ENCODE data around the gene PAM.
A peak's percentile ranks its signal among the peaks of the same experiment; 100 is the strongest.

The PAM gene

DNA sequence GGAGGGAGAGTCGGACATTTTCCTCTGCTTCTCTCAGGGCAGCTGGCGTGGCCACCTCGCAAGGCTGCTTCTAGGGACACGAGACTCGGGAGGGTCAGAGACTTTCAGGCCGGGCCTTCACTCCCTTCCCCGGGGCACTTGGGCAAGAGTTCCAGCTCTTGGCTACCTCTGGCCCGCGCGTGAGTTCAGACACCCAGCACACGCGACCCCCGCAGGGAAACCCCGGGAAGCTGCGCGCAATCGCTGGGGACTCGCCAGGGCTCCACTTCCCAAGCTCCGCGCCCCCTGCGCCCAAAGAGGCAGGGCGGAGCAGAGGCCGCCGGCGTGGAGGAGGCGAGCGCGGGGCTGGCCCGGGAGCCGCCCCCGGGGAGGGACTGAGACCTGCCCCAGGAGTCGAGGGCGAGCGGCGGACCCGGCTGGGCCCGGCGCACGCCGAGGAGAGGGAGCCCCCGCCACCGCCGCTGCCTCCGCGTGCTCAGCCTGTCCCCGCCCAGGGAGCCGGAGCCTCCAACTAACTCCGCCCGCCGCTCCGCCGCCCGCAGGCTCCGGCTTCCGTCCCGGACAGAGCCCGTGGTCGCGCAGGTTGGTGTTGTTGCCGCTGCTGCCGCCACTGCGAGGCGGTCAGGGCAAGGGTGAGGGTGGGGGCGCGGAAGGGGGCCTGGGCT lies at the start of gene PAM:
Gene PAM, plus strand, starts transcription at position 539 of the 665 bp plus-strand sequence. CDS start 110,891 bp downstream, outside the sequence.
- H3K27me3 ChIP-seq (ENCODE audit: control insufficient read depth, insufficient read depth, low read length), result peaks cover 31% of the 10 kb centered on the region
- no peaks in the 10 kb centered on the region for H3K9me3 ChIP-seq (ENCODE audit: control insufficient read depth, insufficient read depth, low read length)
- peaks cover 32% of the 10 kb centered on the region for H3K4me1 ChIP-seq (ENCODE audit: control insufficient read depth, insufficient read depth, low read length)
- no peaks in the 10 kb centered on the region for H3K36me3 ChIP-seq (ENCODE audit: control insufficient read depth, insufficient read depth, low read length)
- peak within 1 kb of the TSS; percentile 79 for H3K27ac ChIP-seq (ENCODE audit: low read depth, low read length)
- H3K4me3 ChIP-seq (ENCODE audit: low read depth, low read length), result peak within 1 kb of the TSS; percentile 89
- H3K9ac ChIP-seq (ENCODE audit: low read depth, low read length), result peak within 1 kb of the TSS; percentile 65

DNA sequence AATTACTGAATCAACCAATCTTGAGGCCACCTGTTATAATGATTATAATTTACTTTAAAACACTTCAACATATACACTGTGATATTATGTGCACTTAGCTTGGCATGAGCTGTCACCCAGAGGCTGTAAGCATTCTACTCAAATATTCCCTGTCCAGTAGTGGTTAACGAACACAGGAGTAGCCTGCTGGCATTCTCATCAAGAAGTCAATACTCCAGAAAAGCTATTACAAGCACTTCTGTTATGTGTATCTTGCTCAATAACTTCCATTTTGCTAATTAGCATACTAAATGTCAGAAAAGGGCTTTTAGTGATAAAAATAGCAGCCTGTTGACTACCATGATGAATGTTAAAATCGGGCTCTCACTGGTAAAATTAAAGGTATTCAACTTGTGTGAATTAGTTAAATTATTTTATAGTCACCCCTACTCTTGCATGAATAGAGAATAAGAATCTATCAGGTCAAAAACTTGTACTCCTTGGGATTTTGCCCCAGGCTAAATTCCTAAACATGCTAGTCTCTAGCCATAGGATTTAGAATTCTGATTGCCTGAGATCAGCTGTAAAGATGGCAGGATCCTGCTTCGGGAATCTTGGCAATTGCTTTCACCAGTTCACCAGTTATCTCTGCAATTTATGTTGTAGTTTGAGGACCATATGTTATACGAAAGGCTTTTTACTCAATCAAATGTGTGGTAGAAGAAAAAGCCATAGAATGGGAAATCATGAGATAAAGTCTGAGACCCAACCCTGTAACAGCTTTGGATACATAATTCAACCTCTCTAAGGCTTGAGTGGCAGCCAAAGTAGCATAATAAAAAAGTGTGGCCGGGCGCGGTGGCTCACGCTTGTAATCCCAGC lies 43.4 kb upstream of the PAM start:
- Histone ChIP-seq H3K4me3 (ENCODE audit: low read depth, low read length) (no peak overlapping the region), H3K36me3 (ENCODE audit: control insufficient read depth, insufficient read depth, low read length) (no peaks in the 10 kb centered on the region), H3K27ac (ENCODE audit: low read depth, low read length) (no peak overlapping the region), H3K27me3 (ENCODE audit: control insufficient read depth, insufficient read depth, low read length) (no peaks in the 10 kb centered on the region), H3K9ac (ENCODE audit: low read depth, low read length) (no peak overlapping the region), H3K9me3 (ENCODE audit: control insufficient read depth, insufficient read depth, low read length) (no peaks in the 10 kb centered on the region), H3K4me1 (ENCODE audit: control insufficient read depth, insufficient read depth, low read length) (0 out of 2 replicates have a peak, but pooled peaks cover under 1% of the 10 kb centered on the region)

DNA sequence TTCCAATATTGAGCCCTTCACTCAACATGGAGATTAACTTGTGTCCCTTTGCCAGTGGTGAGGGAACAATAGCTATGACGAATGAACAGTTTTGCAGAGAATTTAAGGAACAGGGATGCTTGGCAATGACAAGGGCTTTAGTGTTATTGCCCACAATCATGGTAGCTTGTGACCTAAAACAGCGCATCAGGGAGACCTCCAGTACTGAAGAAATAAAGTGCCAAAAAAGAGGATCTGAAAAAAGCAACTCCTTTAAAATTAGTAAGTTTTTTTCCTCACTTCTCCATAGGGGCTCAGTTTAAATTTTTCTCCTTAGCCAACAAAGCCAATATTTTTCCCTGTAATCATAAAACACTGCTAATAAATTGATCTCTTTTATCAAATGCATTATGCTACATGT lies 41.8 kb upstream of the PAM start:
- Histone ChIP-seq H3K27ac (ENCODE audit: low read depth, low read length) (no peak overlapping the region), H3K9me3 (ENCODE audit: control insufficient read depth, insufficient read depth, low read length) (no peaks in the 10 kb centered on the region), H3K36me3 (ENCODE audit: control insufficient read depth, insufficient read depth, low read length) (no peaks in the 10 kb centered on the region), H3K4me1 (ENCODE audit: control insufficient read depth, insufficient read depth, low read length) (peaks cover 6% of the 10 kb centered on the region), H3K4me3 (ENCODE audit: low read depth, low read length) (no peak overlapping the region), H3K27me3 (ENCODE audit: control insufficient read depth, insufficient read depth, low read length) (no peaks in the 10 kb centered on the region), H3K9ac (ENCODE audit: low read depth, low read length) (no peak overlapping the region)

DNA sequence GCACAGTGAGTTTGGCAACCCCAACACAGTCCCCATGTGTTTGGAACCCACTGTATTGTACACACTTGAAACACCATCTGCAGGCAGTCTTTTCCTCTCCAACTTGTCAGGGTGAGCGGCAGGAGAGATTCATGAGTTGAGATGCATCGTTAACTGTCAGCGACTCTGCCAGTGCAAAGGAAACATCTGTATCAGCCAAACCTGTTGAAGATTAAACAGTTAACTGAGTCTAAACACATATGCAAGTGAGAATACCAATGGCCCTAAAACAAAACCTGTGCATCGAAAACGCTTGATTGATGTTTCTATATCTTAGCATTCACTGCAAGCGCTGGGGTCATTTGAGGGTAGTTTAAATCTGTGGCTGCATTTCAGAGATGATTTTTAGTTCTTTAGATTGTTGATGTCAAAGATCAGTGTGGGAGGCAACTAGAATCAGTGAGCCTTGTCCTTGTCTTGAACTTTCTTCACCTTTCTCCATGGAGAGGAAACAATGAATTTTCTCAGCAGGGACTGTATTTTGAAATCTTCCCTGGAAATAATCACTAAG lies 41.3 kb upstream of the PAM start:
- no peak overlapping the region for H3K27ac ChIP-seq (ENCODE audit: low read depth, low read length)
- no peaks in the 10 kb centered on the region for H3K27me3 ChIP-seq (ENCODE audit: control insufficient read depth, insufficient read depth, low read length)
- no peaks in the 10 kb centered on the region for H3K36me3 ChIP-seq (ENCODE audit: control insufficient read depth, insufficient read depth, low read length)
- H3K9me3 ChIP-seq (ENCODE audit: control insufficient read depth, insufficient read depth, low read length), result no peaks in the 10 kb centered on the region
- H3K9ac ChIP-seq (ENCODE audit: low read depth, low read length), result no peak overlapping the region
- peaks cover 6% of the 10 kb centered on the region for H3K4me1 ChIP-seq (ENCODE audit: control insufficient read depth, insufficient read depth, low read length)
- H3K4me3 ChIP-seq (ENCODE audit: low read depth, low read length), result no peak overlapping the region

DNA sequence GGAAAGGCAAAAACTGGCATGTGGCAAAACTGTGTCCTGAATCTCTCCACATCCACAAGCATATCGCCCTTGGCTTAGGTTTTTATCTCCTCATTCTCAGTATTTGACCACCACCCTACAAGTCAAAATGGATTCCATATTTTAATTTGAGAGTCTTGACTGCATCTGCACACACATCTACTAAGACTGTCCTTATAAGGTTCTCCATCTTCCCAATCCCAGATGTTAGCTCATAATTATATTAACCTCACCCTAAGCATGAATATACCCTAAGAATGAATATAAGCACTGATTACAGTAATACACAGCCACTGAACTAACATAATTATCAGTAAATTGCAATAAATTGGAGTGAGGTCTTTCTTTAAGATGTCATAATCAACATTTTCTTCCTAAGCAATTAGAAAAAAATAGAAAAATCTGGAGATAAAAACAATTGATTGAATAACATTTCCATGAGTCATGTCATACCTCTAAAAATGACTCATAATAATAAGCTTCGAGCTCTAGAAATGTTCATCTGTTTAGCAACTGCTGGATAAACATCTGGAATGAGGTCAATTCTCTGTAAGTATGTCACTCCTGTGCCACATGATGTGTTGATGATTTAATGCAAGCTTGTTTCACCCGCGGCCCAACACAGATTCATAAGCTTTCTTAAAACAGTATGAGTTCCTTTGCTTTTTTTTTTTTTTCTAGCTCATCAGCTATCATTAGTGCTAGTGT lies 39.9 kb upstream of the PAM start:
- H3K4me3 ChIP-seq (ENCODE audit: low read depth, low read length), result no peak overlapping the region
- no peaks in the 10 kb centered on the region for H3K27me3 ChIP-seq (ENCODE audit: control insufficient read depth, insufficient read depth, low read length)
- H3K27ac ChIP-seq (ENCODE audit: low read depth, low read length), result no peak overlapping the region
- no peak overlapping the region for H3K9ac ChIP-seq (ENCODE audit: low read depth, low read length)
- no peaks in the 10 kb centered on the region for H3K9me3 ChIP-seq (ENCODE audit: control insufficient read depth, insufficient read depth, low read length)
- no peaks in the 10 kb centered on the region for H3K36me3 ChIP-seq (ENCODE audit: control insufficient read depth, insufficient read depth, low read length)
- H3K4me1 ChIP-seq (ENCODE audit: control insufficient read depth, insufficient read depth, low read length), result peaks cover 6% of the 10 kb centered on the region

DNA sequence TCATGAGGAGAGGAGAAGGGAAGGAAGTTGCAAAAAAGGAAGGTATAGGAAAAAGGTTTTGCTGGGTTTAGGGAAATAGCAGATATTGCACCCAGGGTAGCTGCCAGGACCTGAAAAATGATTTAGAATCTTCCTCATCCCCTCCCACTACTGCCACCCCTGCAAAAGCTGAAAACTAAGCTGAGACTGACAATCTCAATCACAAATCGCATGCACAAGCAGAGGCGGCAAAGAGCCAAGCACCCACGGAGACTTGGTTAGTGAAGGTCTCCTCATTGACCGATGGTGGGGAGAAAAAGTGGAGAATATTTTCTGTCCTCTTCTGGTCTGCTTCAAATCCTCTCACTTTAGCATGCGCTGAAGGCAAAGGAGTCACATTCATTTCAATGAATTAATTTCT lies 39.1 kb upstream of the PAM start:
- Histone ChIP-seq H3K4me3 (ENCODE audit: low read depth, low read length) (no peak overlapping the region), H3K27me3 (ENCODE audit: control insufficient read depth, insufficient read depth, low read length) (no peaks in the 10 kb centered on the region), H3K9ac (ENCODE audit: low read depth, low read length) (no peak overlapping the region), H3K9me3 (ENCODE audit: control insufficient read depth, insufficient read depth, low read length) (no peaks in the 10 kb centered on the region), H3K4me1 (ENCODE audit: control insufficient read depth, insufficient read depth, low read length) (peaks cover 6% of the 10 kb centered on the region), H3K36me3 (ENCODE audit: control insufficient read depth, insufficient read depth, low read length) (no peaks in the 10 kb centered on the region), H3K27ac (ENCODE audit: low read depth, low read length) (no peak overlapping the region)

DNA sequence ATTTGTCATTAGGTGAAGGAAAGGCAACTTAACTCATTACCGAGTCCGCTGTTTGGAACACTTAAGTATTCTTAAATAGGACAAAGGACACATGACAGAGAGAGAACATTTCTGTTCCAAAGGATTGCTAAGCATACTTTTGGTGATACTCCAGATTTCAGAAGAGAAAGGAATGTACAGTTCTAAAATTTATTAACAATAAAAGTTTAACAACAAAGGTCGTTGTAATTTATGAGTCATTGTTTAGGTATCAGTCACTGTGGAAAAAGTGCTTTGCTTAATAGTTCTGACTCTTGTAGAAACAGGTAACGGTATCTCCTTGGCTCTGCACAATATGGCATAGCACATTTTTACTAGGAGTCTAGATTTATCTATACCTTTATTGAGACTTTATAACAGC lies 36.3 kb upstream of the PAM start:
- Histone ChIP-seq H3K9me3 (ENCODE audit: control insufficient read depth, insufficient read depth, low read length) (no peaks in the 10 kb centered on the region), H3K27me3 (ENCODE audit: control insufficient read depth, insufficient read depth, low read length) (no peaks in the 10 kb centered on the region), H3K4me3 (ENCODE audit: low read depth, low read length) (no peak overlapping the region), H3K9ac (ENCODE audit: low read depth, low read length) (no peak overlapping the region), H3K4me1 (ENCODE audit: control insufficient read depth, insufficient read depth, low read length) (peaks cover 6% of the 10 kb centered on the region), H3K27ac (ENCODE audit: low read depth, low read length) (no peak overlapping the region), H3K36me3 (ENCODE audit: control insufficient read depth, insufficient read depth, low read length) (no peaks in the 10 kb centered on the region)

DNA sequence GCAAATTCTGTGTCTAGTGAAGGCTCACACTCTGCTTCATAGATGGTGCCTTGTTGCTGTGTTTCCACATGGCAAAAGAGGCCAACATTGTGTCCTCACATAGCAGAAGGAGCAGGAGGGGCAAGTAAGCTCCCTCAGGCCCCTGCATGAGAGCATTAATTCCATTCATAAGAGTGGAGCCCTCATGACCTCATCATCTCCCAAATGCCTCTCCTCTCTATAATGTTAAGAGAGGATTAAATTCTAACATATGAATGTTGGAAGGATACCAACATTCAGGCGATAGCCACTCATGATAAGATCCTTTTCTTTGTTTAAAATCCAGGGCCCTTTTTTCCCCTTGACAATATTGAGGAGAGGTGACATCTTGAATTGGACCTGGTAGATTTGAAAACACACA lies 35.2 kb upstream of the PAM start:
- H3K9me3 ChIP-seq (ENCODE audit: control insufficient read depth, insufficient read depth, low read length), result no peaks in the 10 kb centered on the region
- H3K27ac ChIP-seq (ENCODE audit: low read depth, low read length), result no peak overlapping the region
- no peaks in the 10 kb centered on the region for H3K27me3 ChIP-seq (ENCODE audit: control insufficient read depth, insufficient read depth, low read length)
- no peaks in the 10 kb centered on the region for H3K36me3 ChIP-seq (ENCODE audit: control insufficient read depth, insufficient read depth, low read length)
- H3K4me1 ChIP-seq (ENCODE audit: control insufficient read depth, insufficient read depth, low read length), result peaks cover 6% of the 10 kb centered on the region
- H3K9ac ChIP-seq (ENCODE audit: low read depth, low read length), result no peak overlapping the region
- no peak overlapping the region for H3K4me3 ChIP-seq (ENCODE audit: low read depth, low read length)

DNA sequence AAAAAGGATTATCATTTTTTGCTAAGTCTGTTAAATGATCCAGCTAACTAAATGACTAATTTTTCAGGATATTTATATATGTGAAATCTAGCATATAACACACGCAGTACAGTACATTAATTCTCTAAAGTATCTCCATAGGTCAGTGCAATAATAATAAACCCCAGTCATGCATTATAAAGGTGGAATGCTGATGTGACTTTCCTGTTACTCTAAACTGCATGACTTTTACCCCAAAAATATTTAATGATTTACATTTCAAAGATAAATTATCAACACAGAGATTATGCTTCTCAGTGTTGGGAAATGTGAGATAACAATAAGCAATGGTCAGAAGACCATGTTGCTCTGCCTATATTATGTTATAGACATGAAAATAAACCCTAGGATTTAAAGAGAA lies 34.1 kb upstream of the PAM start:
- H3K9me3 ChIP-seq (ENCODE audit: control insufficient read depth, insufficient read depth, low read length), result no peaks in the 10 kb centered on the region
- H3K4me1 ChIP-seq (ENCODE audit: control insufficient read depth, insufficient read depth, low read length), result peaks cover 6% of the 10 kb centered on the region
- no peak overlapping the region for H3K27ac ChIP-seq (ENCODE audit: low read depth, low read length)
- no peaks in the 10 kb centered on the region for H3K36me3 ChIP-seq (ENCODE audit: control insufficient read depth, insufficient read depth, low read length)
- H3K27me3 ChIP-seq (ENCODE audit: control insufficient read depth, insufficient read depth, low read length), result no peaks in the 10 kb centered on the region
- no peak overlapping the region for H3K9ac ChIP-seq (ENCODE audit: low read depth, low read length)
- H3K4me3 ChIP-seq (ENCODE audit: low read depth, low read length), result no peak overlapping the region

DNA sequence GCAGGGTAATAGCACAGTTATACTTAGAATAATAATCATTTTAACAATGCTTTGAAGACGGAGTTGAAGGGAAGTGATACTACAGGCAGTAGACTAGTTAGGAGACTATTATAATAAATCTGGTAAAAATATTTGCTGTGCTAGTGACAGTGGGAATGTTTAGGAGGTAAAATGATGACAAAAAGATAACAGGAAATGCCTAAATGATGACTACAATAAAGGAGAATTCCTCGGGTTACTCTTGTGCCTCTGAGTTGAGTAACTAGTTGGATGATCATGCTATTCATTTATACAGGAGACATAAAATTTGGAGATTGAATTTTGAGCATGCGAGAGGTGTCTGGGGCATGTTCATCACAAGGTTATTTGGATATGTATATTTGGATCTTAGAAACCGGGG lies 32.2 kb upstream of the PAM start:
- no peaks in the 10 kb centered on the region for H3K9me3 ChIP-seq (ENCODE audit: control insufficient read depth, insufficient read depth, low read length)
- no peaks in the 10 kb centered on the region for H3K36me3 ChIP-seq (ENCODE audit: control insufficient read depth, insufficient read depth, low read length)
- no peaks in the 10 kb centered on the region for H3K27me3 ChIP-seq (ENCODE audit: control insufficient read depth, insufficient read depth, low read length)
- H3K4me1 ChIP-seq (ENCODE audit: control insufficient read depth, insufficient read depth, low read length), result no peaks in the 10 kb centered on the region; the same call in 1 of the 2 replicates
- no peak overlapping the region for H3K4me3 ChIP-seq (ENCODE audit: low read depth, low read length)
- H3K27ac ChIP-seq (ENCODE audit: low read depth, low read length), result no peak overlapping the region
- no peak overlapping the region for H3K9ac ChIP-seq (ENCODE audit: low read depth, low read length)
